HG03039 (cell line): ENCODE data around the gene CLEC2A.

ENCODE experiments used
- ATAC-seq: cut with Tn5 transposase; IDR thresholded peaks from one replicate; pipeline ENCODE4 v1.9.1; 2021; ENCODE audit warnings: mild to moderate bottlenecking, moderate library complexity; ENCODE audit not compliant: unreplicated experiment

CLEC2A gene

DNA sequence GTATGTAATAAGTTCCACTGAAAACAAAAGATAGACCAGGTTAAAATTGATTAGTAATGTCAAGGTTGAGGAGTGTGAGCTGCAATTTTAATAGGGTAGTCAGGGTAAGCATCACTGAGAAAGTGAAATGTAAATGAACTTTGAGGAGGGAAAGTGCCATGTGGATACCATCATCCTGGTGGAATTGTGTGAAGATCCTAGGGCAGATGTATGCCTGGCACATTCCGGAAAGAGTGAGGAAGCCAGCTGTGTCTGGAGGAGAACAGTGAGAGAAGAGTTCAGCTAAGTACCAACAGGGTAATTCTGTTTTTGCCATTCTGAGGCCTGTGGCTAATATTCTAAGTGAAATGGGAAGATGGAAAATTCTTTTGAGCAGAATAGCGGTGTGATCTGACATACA is 2.9 kb upstream of the CLEC2A start:
- no peak for ATAC-seq

DNA sequence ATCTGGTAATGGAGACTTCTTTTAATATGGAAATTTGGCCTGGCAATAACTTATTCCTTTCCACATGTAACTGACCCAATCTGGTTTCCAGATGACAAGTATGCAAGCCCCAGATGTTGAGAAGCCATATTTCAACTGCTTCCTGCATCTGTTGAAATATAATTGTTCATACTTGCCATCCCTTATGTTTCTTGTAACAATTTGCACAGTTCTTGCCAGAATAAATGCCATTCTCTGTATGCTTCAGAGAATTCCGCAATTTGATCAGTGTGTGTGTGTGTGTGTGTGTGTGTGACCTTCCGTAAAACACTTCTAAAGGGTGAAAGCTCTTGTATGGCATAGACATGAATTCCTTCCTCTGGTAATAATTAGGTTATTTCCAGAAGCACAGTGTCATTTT is 1.8 kb upstream of the CLEC2A start:
- no peak for ATAC-seq

- ATAC-seq = no peak
These were observed 925 bp downstream of the CLEC2A start for GRCh38 chr12:9931245-9931644.

DNA sequence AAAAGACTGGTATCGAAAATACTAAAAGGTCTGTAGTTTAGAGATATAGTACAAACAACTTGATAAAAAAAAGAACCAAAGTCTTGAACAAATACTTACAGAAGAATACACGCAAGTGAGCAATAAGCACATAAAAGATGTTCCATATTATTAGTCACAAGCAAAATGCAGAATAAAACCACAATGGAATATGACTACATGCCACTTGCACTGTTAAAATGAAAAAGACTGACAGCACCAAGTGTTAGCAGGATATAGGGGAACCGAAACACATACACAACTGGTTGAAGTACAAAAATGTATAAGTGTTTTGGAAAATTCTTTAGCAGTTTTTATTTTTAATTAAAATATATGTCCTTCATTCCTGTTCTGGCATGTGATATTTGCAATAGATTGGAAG is 3.6 kb downstream of the CLEC2A start:
- no peak for ATAC-seq

DNA sequence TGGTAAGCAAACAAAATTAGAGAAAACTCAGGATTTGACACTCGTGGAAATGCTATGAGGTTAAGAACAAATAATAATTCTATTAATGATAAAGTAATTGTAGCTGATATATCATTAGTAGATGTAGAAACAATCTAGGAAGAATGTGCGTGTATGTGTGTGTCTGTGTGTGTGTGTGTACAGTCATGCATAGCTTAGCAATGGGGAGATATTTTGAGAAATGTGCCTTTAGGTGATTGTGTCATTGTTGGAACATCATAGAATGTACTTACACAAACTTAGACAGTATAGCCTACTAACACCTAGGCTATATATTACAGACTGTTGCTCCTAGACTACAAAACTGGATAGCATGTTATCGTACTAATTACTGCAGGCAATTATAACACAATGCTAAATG is 5.3 kb downstream of the CLEC2A start:
- ATAC-seq = no peak

GRCh38 chr12:9925705-9926393 is 6.3 kb downstream of the CLEC2A start:
- no peak for ATAC-seq

DNA sequence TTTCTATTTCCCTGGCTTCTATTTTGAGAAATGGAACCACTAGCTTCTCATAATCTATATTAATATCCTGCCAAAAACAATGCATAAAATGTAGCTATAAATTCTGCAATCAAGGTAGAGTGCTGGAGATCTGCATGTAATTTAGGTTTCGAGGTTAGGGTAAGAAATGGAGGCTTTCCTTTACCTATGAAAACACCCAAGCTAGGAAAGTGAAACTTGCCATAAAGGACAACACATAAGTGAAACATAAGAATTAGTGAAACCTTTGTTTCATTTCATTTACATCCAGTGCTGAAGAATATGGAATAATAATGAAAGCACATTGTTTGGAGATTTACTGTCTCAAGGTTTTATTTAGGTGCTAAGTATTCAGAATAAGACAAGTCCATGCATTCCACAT is 9.7 kb downstream of the CLEC2A start:
- no peak for ATAC-seq

- ATAC-seq = no peak
These were observed 11.7 kb downstream of the CLEC2A start for GRCh38 chr12:9920451-9920850.

DNA sequence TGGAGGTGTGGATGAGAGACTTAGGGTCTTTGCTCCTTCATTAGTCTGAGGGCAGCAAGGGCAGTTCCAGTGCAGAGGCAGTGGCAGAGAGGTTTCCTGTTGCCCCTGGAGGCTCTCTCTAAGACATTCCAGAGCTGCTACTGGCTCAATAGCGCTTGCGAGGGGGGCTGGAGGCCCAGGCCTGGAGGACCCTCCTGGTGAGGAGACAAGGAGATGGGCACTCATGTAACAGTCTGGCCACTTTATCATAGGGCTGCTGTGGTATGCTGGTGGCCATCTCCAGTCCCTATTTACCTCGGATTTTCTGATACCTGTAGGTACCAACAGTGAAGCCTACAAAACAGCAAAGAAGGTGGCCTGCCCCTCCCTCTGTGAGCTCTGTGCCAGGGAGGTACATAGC is 12.7 kb downstream of the CLEC2A start:
- no peak for ATAC-seq

DNA sequence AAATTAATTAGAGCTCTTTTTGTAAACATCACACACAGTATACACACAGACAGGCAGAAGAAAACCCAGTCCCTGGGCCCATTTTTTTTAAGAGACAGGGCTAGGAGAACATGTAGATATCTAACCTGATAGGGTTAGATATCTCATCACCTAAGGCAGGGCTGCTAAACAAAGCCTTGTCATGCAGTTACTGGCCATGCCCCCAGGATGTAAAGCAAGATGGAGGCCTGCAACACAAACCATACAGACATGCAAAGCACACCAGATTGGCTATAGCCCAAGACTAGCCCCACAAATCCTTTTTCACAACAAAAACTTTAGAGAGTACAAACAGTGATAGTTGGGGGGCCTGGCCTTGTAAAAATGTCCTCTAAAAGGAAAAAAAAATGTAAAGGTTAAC is 20.5 kb downstream of the CLEC2A start:
- ATAC-seq = no peak

DNA sequence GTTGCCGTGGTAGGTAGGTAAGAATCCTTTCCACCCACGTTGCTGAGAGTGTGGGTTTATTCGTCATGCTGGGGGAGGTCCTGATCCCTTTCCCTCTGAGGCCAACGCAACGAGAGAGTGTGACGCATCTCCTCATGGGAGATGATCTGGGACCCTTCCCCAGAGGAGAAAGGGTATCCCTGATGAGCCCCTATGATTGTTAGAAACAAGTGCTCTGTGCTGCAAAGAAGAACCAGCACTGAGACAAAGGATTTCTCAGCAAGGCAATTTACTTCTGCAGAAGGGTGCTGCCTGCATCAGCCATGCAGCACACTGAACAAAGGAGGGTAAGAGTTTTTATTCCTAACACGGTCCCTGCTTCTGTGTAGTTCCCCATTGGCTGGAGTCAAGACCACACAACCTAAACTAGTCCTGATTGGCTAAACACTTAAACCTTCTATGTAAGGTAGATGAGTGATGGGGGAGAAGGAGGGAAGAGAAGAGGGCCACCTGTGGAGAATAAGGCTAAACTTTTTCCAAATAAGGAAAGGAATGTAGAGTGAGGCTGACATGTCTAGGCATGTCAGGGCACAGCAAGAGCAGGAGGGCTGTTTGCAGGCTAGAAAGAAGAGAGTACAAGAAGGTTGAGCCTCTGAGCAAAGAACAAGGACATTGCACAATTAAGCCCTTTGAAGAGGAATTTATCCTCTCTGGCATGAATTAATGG is 21.3 kb downstream of the CLEC2A start:
- no peak for ATAC-seq

- ATAC-seq = no peak
These were observed 22.4 kb downstream of the CLEC2A start for GRCh38 chr12:9909724-9910123.

DNA sequence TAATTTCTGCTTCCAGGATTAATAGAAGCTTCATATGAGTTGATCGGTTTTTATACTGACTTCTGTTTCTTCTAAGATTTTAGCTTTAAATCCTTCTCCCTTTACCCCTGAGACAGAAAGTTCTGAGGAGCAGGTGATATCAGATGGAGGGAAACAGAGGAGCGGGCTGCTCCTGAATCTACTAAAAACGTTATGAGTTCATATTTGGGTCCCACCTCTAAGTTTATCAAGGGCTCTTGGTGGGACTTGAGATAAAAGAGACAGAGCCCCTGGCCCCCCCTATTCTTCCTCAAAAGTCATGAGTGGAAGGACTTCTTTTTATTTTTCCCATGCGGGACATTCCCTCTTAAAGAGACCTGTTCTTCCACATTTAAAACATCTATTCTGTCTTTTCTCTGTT is 23.8 kb downstream of the CLEC2A start:
- no peak for ATAC-seq

DNA sequence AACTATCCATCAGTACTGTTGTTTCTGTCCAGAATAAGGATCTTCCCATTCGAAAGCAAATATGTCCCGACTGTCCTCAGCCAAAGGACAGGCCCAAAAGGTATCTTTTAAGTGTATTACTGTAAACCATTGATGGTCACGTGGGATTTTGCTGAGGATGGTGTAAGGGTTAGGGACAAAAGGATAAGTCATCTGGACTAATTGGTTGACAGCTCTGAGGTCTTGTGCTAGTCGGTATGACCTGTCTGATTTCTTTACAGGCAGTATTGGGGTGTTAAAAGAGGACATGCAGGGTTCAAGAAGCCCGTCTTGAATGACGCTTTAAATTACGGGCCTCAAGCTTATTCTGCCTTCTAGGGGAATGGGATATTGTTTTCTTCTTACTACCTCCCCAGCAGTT is 24.4 kb downstream of the CLEC2A start:
- no peak for ATAC-seq

- no peak for ATAC-seq
These were observed 25.3 kb downstream of the CLEC2A start for GRCh38 chr12:9906873-9907272.

GRCh38 chr12:9902539-9903228 is 29.5 kb downstream of the CLEC2A start:
- ATAC-seq = no peak

GRCh38 chr12:9900930-9901329 is 31.2 kb downstream of the CLEC2A start:
- ATAC-seq = no peak

- no peak for ATAC-seq
These were observed 33.0 kb downstream of the CLEC2A start for GRCh38 chr12:9899209-9899608.

GRCh38 chr12:9897535-9897934 is 34.6 kb downstream of the CLEC2A start:
- no peak for ATAC-seq

GRCh38 chr12:9895215-9895971 is 36.8 kb downstream of the CLEC2A start:
- ATAC-seq = no peak

DNA sequence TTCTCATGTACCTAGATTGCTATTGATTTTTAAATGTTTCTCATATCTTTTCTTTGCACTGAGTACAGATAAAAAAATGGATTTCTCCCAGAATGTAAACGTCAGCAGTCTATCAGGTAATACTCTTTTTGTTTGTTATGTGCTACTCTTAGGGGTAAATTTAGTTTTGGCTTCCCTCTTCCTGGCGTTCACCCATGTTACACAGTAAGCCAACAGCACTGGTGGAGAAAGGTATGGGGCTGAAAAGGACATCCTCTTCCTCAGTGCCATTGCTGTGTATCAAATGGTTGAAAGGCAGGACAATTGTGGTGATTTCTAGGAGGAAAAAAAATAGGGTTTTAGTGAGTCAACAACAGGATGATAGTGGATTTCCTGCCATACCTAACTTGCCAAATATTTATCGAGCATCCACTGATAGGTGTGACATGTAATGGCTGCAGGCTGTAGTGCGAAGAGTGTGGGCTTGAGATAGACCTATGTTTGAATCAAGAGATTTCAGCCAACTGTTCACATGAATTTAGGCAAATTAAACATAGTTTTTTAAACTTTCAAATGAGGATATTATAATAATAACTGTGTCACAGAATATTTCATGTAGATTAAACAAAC is 43.4 kb downstream of the CLEC2A start:
- no peak for ATAC-seq
